ENCODE measurements around the gene DNAH7.
"Not testable (repeated sequence)": the region's sequence is repeated elsewhere in the genome, so short reads cannot be mapped to it uniquely, and the experiment has no call there.

DNA sequence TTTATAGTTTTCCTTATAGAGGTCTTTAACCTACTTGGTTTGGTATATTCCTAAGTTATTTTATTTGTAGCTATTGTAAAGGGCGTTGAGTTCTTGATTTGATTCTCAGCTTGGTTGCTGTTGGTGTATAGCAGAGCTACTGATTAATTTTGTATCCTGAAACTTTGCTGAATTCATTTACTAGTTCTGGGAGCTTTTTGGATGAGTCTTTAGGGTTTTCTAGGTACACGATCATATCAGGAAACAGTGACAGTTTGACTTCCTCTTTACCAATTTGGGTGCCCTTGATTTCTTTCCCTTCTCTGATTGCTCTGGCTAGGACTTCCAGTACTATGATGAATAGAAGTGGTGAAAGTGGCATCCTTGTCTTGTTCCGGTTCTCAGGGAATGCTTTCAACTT is 376.1 kb downstream of the DNAH7 start:
- not testable (repeated sequence) for TF ChIP-seq POLR2A (IDR thresholded peaks at IDR 0.05; ENCODE audit: low read length); GATA1 (IDR thresholded peaks at IDR 0.05; ENCODE audit: low read depth, low read length)
